ENCODE measurements around the gene PRPF39. TPM values are rescaled to one million over a fixed set of nuclear protein-coding genes. Genes with fewer than 3 reads are reported as not detected.

PRPF39 gene
- total RNA-seq, 4 donors from 2014 or later = 11.9 to 22.7 (median 13.7) TPM

DNA sequence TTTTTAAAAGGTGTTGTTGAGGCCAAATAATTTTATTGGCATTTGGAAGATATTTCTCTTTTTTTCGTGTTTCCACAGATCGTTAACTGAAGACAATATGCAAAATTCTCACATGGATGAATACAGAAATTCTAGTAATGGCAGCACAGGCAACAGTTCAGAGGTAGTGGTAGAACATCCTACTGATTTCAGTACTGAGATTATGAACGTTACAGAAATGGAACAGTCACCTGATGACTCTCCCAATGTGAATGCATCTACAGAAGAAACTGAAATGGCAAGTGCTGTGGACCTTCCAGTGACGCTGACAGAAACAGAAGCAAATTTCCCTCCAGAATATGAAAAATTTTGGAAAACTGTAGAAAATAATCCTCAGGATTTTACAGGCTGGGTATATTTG is 11.2 kb downstream of the PRPF39 start:
- Histone ChIP-seq H3K4me3 (no peak overlapping the region), H3K27ac (no peak overlapping the region), H3K9me3 (no peaks in the 10 kb centered on the region), H3K4me1 (peaks cover 3 to 15% of the 10 kb centered on the region in 2 donors), H3K36me3 (peaks cover 0 to 47% of the 10 kb centered on the region in 2 donors), H3K27me3 (no peaks in the 10 kb centered on the region)
- ATAC-seq = no peak
- in situ Hi-C loops (cut with MboI; ENCODE audit: low sequenced_read_pairs in 4 of 4) = no loop called here
- TF ChIP-seq, protein P1, sequence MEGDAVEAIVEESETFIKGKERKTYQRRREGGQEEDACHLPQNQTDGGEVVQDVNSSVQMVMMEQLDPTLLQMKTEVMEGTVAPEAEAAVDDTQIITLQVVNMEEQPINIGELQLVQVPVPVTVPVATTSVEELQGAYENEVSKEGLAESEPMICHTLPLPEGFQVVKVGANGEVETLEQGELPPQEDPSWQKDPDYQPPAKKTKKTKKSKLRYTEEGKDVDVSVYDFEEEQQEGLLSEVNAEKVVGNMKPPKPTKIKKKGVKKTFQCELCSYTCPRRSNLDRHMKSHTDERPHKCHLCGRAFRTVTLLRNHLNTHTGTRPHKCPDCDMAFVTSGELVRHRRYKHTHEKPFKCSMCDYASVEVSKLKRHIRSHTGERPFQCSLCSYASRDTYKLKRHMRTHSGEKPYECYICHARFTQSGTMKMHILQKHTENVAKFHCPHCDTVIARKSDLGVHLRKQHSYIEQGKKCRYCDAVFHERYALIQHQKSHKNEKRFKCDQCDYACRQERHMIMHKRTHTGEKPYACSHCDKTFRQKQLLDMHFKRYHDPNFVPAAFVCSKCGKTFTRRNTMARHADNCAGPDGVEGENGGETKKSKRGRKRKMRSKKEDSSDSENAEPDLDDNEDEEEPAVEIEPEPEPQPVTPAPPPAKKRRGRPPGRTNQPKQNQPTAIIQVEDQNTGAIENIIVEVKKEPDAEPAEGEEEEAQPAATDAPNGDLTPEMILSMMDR (IDR thresholded peaks at IDR 0.05 in 4 of 5, conservative IDR thresholded peaks at IDR 0.05 in 1 of 5) = no peak
- no peak for TF ChIP-seq POLR2A (IDR thresholded peaks at IDR 0.05)
- DNase-seq = no peak
- intact Hi-C loops (cut with DNase I; ENCODE audit: low total_unique reads) = no loop called here

DNA sequence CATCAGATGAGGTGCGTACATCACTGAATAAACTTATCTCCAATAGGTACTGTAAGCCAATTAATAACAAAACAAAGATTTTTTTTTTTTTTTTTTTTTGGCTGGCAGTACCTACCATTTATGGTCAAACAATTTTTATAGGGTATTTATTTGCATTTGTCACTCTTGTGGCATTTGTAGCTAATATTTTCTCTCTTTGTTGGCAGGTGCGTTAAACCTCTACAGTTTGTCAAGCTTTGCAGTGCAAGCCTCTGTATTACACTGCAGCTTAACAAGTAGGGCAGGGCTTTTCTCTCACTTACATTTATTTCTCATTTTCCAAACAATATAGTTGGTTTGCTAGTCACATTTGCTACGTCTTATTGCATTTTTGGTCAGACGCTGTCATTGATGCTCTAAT is 12.3 kb downstream of the PRPF39 start:
- no peak for ATAC-seq
- H3K27ac ChIP-seq = no peak overlapping the region
- H3K27me3 ChIP-seq = no peaks in the 10 kb centered on the region
- intact Hi-C loops (cut with DNase I; ENCODE audit: low total_unique reads) = no loop called here
- peaks cover 0 to 16% of the 10 kb centered on the region in 2 donors for H3K4me1 ChIP-seq
- no peak for TF ChIP-seq POLR2A (IDR thresholded peaks at IDR 0.05)
- TF ChIP-seq, protein P1 (IDR thresholded peaks at IDR 0.05 in 4 of 5, conservative IDR thresholded peaks at IDR 0.05 in 1 of 5) = no peak
- no peak overlapping the region for H3K4me3 ChIP-seq
- in situ Hi-C loops (cut with MboI; ENCODE audit: low sequenced_read_pairs in 4 of 4) = no loop called here
- H3K36me3 ChIP-seq = peaks cover 0 to 54% of the 10 kb centered on the region in 2 donors
- no peaks in the 10 kb centered on the region for H3K9me3 ChIP-seq
- DNase-seq = no peak

DNA sequence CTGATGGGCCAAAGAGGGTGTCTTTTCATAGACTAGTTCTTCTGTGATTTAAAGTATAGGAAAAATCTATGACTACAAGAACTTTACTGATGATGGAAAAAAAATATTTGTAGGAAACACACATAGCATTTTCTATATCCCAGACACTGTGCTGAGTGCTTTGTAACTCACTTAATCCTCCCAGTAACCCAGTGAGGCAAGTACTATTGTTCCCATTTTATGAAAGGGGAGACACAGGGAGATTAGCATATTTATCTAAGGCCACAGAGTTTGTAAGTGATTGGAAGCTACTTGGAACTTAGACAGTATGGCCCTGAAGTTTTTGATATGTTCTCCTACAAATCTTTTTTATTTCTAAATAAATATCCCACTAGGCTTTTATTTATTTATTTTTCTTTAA is 19.9 kb downstream of the PRPF39 start:
- TF ChIP-seq POLR2A (IDR thresholded peaks at IDR 0.05) = no peak
- TF ChIP-seq, protein P1 (IDR thresholded peaks at IDR 0.05 in 4 of 5, conservative IDR thresholded peaks at IDR 0.05 in 1 of 5) = no peak
- intact Hi-C loops (cut with DNase I; ENCODE audit: low total_unique reads) = no loop called here
- ATAC-seq (no peak), DNase-seq (no peak)
- no peak overlapping the region for H3K4me3 ChIP-seq
- in situ Hi-C loops (cut with MboI; ENCODE audit: low sequenced_read_pairs in 4 of 4) = no loop called here
- no peaks in the 10 kb centered on the region for H3K27me3 ChIP-seq
- no peak overlapping the region for H3K27ac ChIP-seq
- no peaks in the 10 kb centered on the region for H3K9me3 ChIP-seq
- peaks cover 0 to 9% of the 10 kb centered on the region in 2 donors for H3K4me1 ChIP-seq
- peaks cover 0 to 76% of the 10 kb centered on the region in 2 donors for H3K36me3 ChIP-seq

DNA sequence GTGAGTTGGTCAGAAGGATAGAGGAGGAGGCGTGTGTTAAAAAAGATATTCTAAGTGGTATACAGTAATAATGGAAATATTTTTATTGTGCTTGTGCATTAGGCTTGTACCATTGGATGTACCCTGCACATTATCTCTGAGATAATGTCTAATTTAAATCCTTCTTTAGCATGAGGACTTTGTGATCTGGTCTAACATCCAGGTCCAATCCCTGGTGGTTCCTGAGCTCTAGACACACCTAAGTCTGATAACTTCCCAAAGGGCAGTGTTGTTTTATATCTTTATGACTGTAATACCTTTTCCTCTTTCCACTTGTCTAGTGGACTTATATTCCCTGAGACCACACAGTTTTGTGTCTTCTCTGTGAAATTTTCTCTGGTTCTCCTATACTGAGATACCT is 20.6 kb downstream of the PRPF39 start:
- in situ Hi-C loops (cut with MboI; ENCODE audit: low sequenced_read_pairs in 4 of 4) (no loop called here), intact Hi-C loops (cut with DNase I; ENCODE audit: low total_unique reads) (no loop called here)
- Histone ChIP-seq H3K27me3 (no peaks in the 10 kb centered on the region), H3K27ac (no peak overlapping the region), H3K4me1 (peaks cover 0 to 9% of the 10 kb centered on the region in 2 donors), H3K36me3 (peaks cover 0 to 77% of the 10 kb centered on the region in 2 donors), H3K9me3 (no peaks in the 10 kb centered on the region), H3K4me3 (no peak overlapping the region)
- ATAC-seq = no peak
- no peak for DNase-seq
- TF ChIP-seq POLR2A (IDR thresholded peaks at IDR 0.05) = no peak
- TF ChIP-seq, protein P1 (IDR thresholded peaks at IDR 0.05 in 4 of 5, conservative IDR thresholded peaks at IDR 0.05 in 1 of 5) = no peak

All from gastrocnemius medialis (tissue), 4 donors.